ENCODE results near the gene CALN1.

The CALN1 gene

DNA sequence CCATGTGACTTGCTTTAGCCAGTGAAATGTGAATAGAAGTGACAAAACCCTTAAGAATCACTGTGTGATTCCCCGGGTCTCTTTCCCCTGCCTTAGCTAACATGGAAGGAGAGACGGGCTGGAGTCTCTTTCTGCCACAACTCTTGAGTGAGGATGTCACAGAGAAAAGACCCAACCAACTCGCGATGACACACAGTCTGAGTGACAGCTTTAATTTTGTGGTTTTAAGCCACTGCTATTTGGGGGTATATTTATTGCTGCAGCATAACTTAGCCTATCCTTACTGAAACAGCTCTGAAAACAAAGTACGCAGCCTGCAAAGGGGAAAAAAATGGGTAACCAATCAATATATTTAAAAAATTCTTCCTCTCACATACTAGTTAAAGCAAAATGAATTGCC lies 319.4 kb downstream of the CALN1 start:
- TF ChIP-seq, protein P1, sequence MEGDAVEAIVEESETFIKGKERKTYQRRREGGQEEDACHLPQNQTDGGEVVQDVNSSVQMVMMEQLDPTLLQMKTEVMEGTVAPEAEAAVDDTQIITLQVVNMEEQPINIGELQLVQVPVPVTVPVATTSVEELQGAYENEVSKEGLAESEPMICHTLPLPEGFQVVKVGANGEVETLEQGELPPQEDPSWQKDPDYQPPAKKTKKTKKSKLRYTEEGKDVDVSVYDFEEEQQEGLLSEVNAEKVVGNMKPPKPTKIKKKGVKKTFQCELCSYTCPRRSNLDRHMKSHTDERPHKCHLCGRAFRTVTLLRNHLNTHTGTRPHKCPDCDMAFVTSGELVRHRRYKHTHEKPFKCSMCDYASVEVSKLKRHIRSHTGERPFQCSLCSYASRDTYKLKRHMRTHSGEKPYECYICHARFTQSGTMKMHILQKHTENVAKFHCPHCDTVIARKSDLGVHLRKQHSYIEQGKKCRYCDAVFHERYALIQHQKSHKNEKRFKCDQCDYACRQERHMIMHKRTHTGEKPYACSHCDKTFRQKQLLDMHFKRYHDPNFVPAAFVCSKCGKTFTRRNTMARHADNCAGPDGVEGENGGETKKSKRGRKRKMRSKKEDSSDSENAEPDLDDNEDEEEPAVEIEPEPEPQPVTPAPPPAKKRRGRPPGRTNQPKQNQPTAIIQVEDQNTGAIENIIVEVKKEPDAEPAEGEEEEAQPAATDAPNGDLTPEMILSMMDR (conservative IDR thresholded peaks at IDR 0.05), result no peak
- no peak for TF ChIP-seq ZFX (IDR thresholded peaks at IDR 0.05)
- no peak overlapping the region for H3K27ac ChIP-seq

DNA sequence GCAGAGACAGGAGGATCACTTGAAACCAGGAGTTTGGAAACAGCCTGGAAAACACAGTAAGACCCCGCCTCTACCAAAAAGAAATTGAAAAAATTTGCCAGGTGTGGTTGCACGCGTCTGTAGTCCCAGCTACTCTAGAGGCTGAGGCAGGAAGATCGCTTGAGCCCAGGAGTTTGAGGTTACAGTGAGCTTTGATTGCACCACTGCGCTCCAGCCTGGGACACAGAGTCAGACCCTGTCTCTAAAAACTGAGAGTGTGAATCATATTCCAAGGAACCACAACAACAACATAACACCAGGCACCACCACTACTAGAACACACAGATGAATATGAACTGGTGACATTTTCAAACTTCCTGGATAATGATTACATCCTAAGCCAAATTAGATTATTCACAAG lies 324.2 kb downstream of the CALN1 start:
- TF ChIP-seq, protein P1 (conservative IDR thresholded peaks at IDR 0.05), result no peak
- TF ChIP-seq ZFX (IDR thresholded peaks at IDR 0.05), result no peak
- no peak overlapping the region for H3K27ac ChIP-seq

- TF ChIP-seq, protein P1 (conservative IDR thresholded peaks at IDR 0.05), result no peak
- no peak for TF ChIP-seq ZFX (IDR thresholded peaks at IDR 0.05)
These were observed 331.1 kb downstream of the CALN1 start for GRCh38 chr7:72080865-72081510.

GRCh38 chr7:72080341-72080766 lies 331.8 kb downstream of the CALN1 start:
- no peak overlapping the region for H3K27ac ChIP-seq
- TF ChIP-seq ZFX (IDR thresholded peaks at IDR 0.05), result no peak

More at GRCh38 chr7:72080865-72081510, 331.1 kb downstream of the CALN1 start:
- no peak overlapping the region for H3K27ac ChIP-seq

DNA sequence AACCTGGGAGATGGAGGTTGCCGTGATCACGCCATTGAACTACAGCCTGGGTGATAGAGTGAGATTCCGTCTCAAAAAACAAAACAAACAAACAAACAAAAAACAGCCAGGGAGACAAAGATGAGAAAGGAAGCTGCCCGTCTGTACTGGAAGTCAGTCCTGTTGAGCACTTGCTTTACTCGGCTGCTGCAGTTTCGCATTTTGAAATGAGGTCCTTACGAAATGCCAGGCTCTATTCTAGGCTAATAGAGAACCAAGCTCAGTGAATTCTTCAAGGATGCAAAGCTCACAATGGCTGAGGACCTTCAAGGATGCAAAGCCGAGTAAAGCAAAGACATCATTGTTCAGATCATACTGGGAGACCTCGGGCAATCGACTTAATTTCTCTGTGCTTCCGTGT lies 333.3 kb downstream of the CALN1 start:
- H3K27ac ChIP-seq, result no peak overlapping the region
- TF ChIP-seq, protein P1 (conservative IDR thresholded peaks at IDR 0.05), result no peak
- no peak for TF ChIP-seq ZFX (IDR thresholded peaks at IDR 0.05)

DNA sequence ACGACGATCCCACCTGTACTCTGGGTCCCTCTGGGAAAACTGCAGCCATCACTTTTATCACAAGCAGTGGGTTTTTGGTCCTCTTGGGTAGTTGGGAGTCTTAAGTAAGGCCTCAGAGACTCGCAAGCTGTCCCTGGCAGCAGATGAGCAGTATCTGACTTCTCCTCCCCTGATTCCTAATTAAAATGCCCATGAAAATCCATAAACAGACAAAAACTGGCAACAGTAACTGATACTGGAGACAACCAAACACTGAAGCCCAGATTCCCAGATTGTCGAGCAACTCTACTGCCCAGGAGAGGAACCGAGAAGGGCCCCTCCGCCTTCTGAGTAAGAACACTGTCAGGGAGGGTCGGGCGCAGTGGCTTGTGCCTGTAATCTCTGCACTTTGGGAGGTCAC lies 333.8 kb downstream of the CALN1 start:
- no peak for TF ChIP-seq ZFX (IDR thresholded peaks at IDR 0.05)
- TF ChIP-seq, protein P1 (conservative IDR thresholded peaks at IDR 0.05), result no peak
- H3K27ac ChIP-seq, result no peak overlapping the region

- H3K27ac ChIP-seq, result no peak overlapping the region
- TF ChIP-seq, protein P1 (conservative IDR thresholded peaks at IDR 0.05), result no peak
- no peak for TF ChIP-seq ZFX (IDR thresholded peaks at IDR 0.05)
These were observed 334.4 kb downstream of the CALN1 start for GRCh38 chr7:72077786-72078185.

DNA sequence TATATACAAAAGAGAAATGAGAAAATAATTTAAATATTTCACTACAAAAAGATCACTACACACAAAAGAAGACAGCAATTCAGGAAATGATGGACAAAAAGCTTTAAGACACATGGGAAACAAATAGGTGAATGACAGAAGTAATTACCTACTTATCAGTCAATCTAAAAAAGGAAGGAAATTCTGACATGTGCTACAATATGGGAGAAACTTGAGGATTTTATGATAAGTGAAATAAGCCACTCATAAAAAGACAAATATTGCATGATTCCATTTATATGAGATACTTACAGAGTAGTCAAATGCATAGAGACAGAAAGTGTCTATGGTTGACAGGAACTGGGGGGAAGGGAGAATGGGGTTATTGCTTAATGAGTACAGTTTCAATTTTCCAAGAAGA lies 339.2 kb downstream of the CALN1 start:
- no peak overlapping the region for H3K27ac ChIP-seq
- TF ChIP-seq ZFX (IDR thresholded peaks at IDR 0.05), result no peak
- TF ChIP-seq, protein P1 (conservative IDR thresholded peaks at IDR 0.05), result no peak
